Bronchial epithelial cell (primary cell): ENCODE results near the gene HTT. TPM values are rescaled to one million over a fixed set of nuclear protein-coding genes. Genes with fewer than 3 reads are reported as not detected.
A peak's percentile ranks its signal among the peaks of the same experiment; 100 is the strongest.

Source experiments
- DNase-seq: peaks from one replicate; pipeline ENCODE4 v3.0.0-alpha.2; 2010; ENCODE audit warnings: low read depth
- FAIRE-seq: peaks from 2 replicates; lab custom pipeline; 2011; peaks lifted over from hg19 to GRCh38; lab: Jason Lieb, UNC
- H3K27me3 ChIP-seq: 2 replicates; pipeline ENCODE4 v1.5.1; 2011; ENCODE audit warnings: low read length; ENCODE audit not compliant: control insufficient read depth, insufficient read depth
- H3K36me3 ChIP-seq: 2 replicates; pipeline ENCODE4 v1.5.1; 2011; ENCODE audit warnings: low read length; ENCODE audit not compliant: control insufficient read depth, insufficient read depth
- H3K4me3 ChIP-seq: 2 replicates; pipeline ENCODE4 v1.5.1; 2011; ENCODE audit warnings: mild to moderate bottlenecking, low read depth, low read length, control low read depth
- total RNA-seq: library from RNA; depleted of rRNA; stranded (reverse); fragments of >200 nt; gene quantifications from 2 replicates; pipeline ENCODE4 v1.2.1, GENCODE V29; 2014
- TF ChIP-seq, protein P1 (sequence below): IDR thresholded peaks from 2 replicates; pipeline ENCODE4 v1.5.1; 2011; ENCODE audit warnings: mild to moderate bottlenecking, moderate library complexity, low read length, control low read depth, inconsistent platforms; ENCODE audit not compliant: insufficient read depth, severe bottlenecking

HTT gene
- total RNA-seq, 1 donor from 2014 or later = 24.0 TPM

DNA sequence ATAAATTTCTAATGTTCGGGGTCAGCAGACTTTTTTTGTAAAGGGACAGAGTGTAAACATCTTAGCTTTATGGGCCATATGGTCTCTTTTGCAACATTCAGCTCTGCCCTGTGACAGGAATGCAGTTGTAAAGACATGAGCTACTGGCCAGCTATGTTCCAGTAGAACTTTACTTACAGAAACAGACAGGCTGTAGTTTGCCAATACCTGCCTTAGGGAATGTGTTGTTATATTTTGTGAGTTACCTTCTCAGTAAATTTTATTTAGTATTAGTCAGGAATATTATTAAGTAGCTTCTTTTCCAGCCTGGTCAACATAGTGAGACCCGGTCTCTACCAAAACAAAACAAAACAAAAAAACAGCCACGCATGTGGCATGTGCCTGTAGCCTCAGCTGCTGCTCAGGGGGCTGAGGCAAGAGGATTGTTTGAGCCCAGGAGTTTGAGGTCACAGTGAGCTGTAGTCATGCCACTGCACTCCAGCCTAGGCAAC is 48.7 kb downstream of the HTT start:
- Histone ChIP-seq H3K36me3 (peaks cover 17% of the 10 kb centered on the region), H3K27me3 (no peaks in the 10 kb centered on the region), H3K4me3 (no peak overlapping the region)
- TF ChIP-seq, protein P1, sequence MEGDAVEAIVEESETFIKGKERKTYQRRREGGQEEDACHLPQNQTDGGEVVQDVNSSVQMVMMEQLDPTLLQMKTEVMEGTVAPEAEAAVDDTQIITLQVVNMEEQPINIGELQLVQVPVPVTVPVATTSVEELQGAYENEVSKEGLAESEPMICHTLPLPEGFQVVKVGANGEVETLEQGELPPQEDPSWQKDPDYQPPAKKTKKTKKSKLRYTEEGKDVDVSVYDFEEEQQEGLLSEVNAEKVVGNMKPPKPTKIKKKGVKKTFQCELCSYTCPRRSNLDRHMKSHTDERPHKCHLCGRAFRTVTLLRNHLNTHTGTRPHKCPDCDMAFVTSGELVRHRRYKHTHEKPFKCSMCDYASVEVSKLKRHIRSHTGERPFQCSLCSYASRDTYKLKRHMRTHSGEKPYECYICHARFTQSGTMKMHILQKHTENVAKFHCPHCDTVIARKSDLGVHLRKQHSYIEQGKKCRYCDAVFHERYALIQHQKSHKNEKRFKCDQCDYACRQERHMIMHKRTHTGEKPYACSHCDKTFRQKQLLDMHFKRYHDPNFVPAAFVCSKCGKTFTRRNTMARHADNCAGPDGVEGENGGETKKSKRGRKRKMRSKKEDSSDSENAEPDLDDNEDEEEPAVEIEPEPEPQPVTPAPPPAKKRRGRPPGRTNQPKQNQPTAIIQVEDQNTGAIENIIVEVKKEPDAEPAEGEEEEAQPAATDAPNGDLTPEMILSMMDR = no peak
- DNase-seq (peak; percentile 23), FAIRE-seq (no peak)

DNA sequence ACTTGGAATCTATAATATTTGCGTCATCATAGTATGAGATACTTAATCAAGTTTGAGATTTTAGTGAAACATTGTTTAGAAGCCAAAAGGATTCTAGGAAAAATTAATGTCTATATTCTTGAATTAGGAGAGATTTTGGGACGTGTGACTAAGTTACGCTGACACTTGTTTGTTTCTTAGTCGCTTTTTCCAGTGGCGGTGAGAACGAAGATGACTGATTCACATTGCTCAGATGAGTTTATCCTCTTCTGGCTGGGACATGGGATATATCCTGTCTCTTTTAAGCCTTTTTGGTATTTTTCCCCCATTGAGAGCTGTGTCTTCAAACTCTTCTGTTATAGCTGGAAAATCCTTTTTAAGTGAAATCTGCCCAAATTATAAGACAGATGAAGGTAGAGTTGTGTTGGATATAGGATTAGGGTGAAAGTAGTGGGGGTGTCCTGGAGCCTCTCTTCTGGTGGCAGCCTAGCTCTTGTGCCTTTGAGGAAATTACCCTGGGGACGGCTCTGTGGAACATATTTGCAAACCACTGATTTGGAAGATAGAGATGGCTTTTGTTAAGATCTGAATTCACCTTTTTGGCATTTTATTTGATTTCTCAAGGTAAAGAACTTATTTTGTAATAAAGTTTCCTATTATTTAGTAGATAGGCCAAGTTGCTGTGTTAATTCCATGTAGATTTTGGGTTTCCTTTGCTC is 49.7 kb downstream of the HTT start:
- DNase-seq = no peak
- no peaks in the 10 kb centered on the region for H3K27me3 ChIP-seq
- TF ChIP-seq, protein P1 = no peak
- no peak for FAIRE-seq
- H3K4me3 ChIP-seq = no peak overlapping the region
- H3K36me3 ChIP-seq = peaks cover 17% of the 10 kb centered on the region

DNA sequence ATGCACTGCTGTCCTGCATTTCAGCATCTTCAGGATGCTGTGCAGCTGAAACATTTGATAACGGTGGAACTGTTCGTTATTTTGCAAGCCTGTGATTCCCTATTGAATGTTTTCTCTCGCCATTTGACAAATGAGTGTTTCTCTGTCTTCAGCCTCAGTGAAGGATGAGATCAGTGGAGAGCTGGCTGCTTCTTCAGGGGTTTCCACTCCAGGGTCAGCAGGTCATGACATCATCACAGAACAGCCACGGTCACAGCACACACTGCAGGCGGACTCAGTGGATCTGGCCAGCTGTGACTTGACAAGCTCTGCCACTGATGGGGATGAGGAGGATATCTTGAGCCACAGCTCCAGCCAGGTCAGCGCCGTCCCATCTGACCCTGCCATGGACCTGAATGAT is 52.6 kb downstream of the HTT start:
- TF ChIP-seq, protein P1 = no peak
- H3K4me3 ChIP-seq = no peak overlapping the region
- H3K36me3 ChIP-seq = peaks cover 24% of the 10 kb centered on the region
- DNase-seq (no peak), FAIRE-seq (peak; percentile 81)
- no peaks in the 10 kb centered on the region for H3K27me3 ChIP-seq

DNA sequence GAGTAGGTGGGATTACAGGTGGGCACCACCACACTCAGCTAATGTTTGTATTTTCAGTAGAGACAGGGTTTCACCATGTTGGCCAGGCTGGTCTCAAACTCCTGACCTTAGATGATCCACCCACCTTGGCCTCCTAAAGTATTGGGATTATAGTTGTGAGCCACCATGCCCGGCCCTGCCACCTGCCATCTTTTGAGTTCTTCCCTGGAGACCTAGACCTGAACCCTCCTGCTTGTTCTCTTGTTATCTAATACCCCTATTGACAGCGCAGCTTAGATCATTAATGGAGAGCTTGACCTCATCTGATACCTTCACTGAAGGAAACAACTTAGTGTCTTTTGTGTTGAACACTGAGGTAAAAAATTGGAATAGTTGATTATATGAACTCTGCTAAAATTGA is 53.6 kb downstream of the HTT start:
- no peak overlapping the region for H3K4me3 ChIP-seq
- DNase-seq (no peak), FAIRE-seq (no peak)
- TF ChIP-seq, protein P1 = no peak
- no peaks in the 10 kb centered on the region for H3K27me3 ChIP-seq
- peaks cover 24% of the 10 kb centered on the region for H3K36me3 ChIP-seq

DNA sequence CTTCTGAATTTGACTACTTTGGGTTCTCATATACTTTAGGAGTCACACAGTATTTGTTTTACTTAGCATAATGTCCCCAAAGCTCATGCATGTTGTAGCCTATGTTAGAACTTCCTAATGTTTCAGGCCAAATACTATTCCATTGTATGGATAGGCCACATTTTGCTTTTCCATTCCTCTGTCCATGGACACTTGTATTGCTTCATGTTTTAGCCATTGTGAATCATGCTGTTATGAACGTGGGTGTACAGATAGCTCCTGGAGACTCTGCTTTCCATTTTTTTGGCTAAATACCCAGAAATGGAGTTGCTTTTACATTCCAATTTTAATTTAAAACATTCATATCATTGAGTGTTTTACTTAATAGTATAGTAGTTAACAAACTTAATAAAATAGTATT is 54.5 kb downstream of the HTT start:
- no peaks in the 10 kb centered on the region for H3K27me3 ChIP-seq
- FAIRE-seq (no peak), DNase-seq (no peak)
- TF ChIP-seq, protein P1 = no peak
- H3K36me3 ChIP-seq = peaks cover 24% of the 10 kb centered on the region
- H3K4me3 ChIP-seq = no peak overlapping the region
